K562 (cell line): ENCODE data around the gene PHLDB3. TPM values are rescaled to one million over a fixed set of nuclear protein-coding genes. Genes with fewer than 3 reads are reported as not detected.
A peak's percentile ranks its signal among the peaks of the same experiment; 100 is the strongest.

Source experiments
- GABPB2 ChIP-seq: fragments of 250-450 bp; sonication (Bioruptor Pico); conservative IDR thresholded peaks from 2 replicates; pipeline ENCODE4 v1.5.1; 2021; ENCODE audit warnings: mild to moderate bottlenecking
- HDAC2 ChIP-seq: fragments of 450-650 bp; IDR thresholded peaks from 2 replicates; pipeline ENCODE4 v1.6.1; 2016; ENCODE audit warnings: mild to moderate bottlenecking
- MECOM ChIP-seq: fragments of 250-450 bp; sonication (Bioruptor Pico); IDR thresholded peaks from 2 replicates; pipeline ENCODE4 v1.8.0; 2022; ENCODE audit warnings: inconsistent platforms
- RFX5 ChIP-seq: IDR thresholded peaks from 2 replicates; pipeline ENCODE4 v1.6.1; 2011; ENCODE audit warnings: low read depth, mild to moderate bottlenecking, improper control_type of control experiment, low read length
- XRCC5 ChIP-seq: fragments of 200-400 bp; formaldehyde crosslinking; IDR thresholded peaks from 2 replicates; pipeline ENCODE4 v1.6.1; 2017; ENCODE audit warnings: low read depth, mild to moderate bottlenecking, low read length
- ZBTB7A ChIP-seq: IDR thresholded peaks from 2 replicates; pipeline ENCODE4 v1.6.1; 2011; ENCODE audit warnings: low read depth, mild to moderate bottlenecking, low read length, moderate library complexity, borderline replicate concordance; ENCODE audit not compliant: control insufficient read depth
- polyA plus RNA-seq, 8 experiments: library from polyadenylated mRNA; depleted of rRNA in 4 of 8; stranded (reverse) in 5 of 8; unstranded in 3 of 8; fragments of >200 nt; fragmentation: Nextera tagmentation in 2 of 8; fragmentation: Illumina TruSeq in 1 of 8; extraction: Ambion mirVana in 2 of 8; extraction: Trizol in 1 of 8; gene quantifications; 2 replicates each; pipeline versions ENCODE4 v1.2.1 to v1.2.3, GENCODE V29; 2011 to 2014; ENCODE audit warnings: inconsistent platforms in 1 of 8, missing spikeins in 1 of 8
- total RNA-seq, 7 experiments: library from RNA; depleted of rRNA in 6 of 7; stranded (reverse); fragments of >200 nt in 6 of 7; fragmentation: Illumina TruSeq in 2 of 7; extraction: Trizol in 2 of 7; gene quantifications; 2 replicates each; pipeline versions ENCODE4 v1.2.1 to v1.2.3, GENCODE V29; 2011 to 2021; ENCODE audit warnings: low replicate concordance in 1 of 7
- TF ChIP-seq, protein P1 (sequence below): fragments of 250-450 bp; sonication (Bioruptor Pico); IDR thresholded peaks from 2 replicates; pipeline ENCODE4 v1.4.0; 2020
- TF ChIP-seq, protein P2 (sequence below): fragments of 450-650 bp; IDR thresholded peaks from 2 replicates; pipeline ENCODE4 v1.7.0; 2016; ENCODE audit warnings: borderline replicate concordance
- TF ChIP-seq, protein P3 (sequence below): fragments of 250-450 bp; sonication (Bioruptor Pico); IDR thresholded peaks from 2 replicates; pipeline ENCODE4 v1.5.0; 2021; ENCODE audit warnings: mild to moderate bottlenecking, borderline replicate concordance
- TF ChIP-seq, protein P4 (sequence below), 3 experiments: fragments of 200-800 bp in 1 of 3; sonication (Bioruptor generic) in 1 of 3; sonication (generic) in 1 of 3; formaldehyde crosslinking in 1 of 3; IDR thresholded peaks; 2 replicates each; pipeline versions ENCODE4 v1.6.1 to v1.8.0; 2016 to 2022; ENCODE audit warnings: mild to moderate bottlenecking in 2 of 3, missing compliant biosample characterization in 2 of 3, missing genetic modification characterization in 2 of 3, missing genetic modification reagents in 1 of 3
- TF ChIP-seq, protein P5 (sequence below): fragments of 250-450 bp; sonication (Bioruptor Pico); IDR thresholded peaks from 2 replicates; pipeline ENCODE4 v1.4.0; 2020; ENCODE audit warnings: mild to moderate bottlenecking

The PHLDB3 gene
- total and polyA plus RNA-seq, 9 of the 15 experiments (the other 6 are each of a cell fraction or from before 2014, with no cell fraction given) = 0.04 to 23.5 (median 3.9) TPM

DNA sequence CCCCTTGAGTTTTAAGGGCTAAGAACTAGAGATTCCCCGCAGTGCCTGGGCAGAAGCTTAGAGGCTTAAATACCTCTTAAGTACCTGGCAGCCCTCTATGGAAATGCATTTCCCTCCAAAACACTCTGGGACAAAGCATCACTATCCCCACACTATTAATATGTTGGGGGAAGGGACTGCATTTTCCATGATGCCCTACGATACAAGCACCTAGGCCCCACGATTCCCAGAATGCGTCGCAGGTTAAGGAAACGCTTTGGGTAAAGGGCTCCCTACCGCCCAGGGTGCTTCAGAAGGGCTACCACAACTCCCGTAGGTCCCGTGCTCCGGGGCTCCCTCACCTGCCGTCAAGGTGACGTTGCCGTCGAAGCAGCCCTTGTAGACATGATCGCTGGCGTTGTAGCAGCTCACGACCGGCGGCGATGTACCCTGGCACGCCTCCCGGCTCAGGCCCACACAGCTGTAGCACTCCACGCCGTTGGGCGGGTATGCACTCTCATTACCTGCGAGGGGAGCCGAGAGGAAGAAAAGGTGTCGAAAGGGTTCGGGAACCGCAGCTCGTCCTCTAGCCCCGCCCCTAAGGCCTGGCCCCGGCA is 41.7 kb downstream of the PHLDB3 start (continued):
- TF ChIP-seq, protein P1, sequence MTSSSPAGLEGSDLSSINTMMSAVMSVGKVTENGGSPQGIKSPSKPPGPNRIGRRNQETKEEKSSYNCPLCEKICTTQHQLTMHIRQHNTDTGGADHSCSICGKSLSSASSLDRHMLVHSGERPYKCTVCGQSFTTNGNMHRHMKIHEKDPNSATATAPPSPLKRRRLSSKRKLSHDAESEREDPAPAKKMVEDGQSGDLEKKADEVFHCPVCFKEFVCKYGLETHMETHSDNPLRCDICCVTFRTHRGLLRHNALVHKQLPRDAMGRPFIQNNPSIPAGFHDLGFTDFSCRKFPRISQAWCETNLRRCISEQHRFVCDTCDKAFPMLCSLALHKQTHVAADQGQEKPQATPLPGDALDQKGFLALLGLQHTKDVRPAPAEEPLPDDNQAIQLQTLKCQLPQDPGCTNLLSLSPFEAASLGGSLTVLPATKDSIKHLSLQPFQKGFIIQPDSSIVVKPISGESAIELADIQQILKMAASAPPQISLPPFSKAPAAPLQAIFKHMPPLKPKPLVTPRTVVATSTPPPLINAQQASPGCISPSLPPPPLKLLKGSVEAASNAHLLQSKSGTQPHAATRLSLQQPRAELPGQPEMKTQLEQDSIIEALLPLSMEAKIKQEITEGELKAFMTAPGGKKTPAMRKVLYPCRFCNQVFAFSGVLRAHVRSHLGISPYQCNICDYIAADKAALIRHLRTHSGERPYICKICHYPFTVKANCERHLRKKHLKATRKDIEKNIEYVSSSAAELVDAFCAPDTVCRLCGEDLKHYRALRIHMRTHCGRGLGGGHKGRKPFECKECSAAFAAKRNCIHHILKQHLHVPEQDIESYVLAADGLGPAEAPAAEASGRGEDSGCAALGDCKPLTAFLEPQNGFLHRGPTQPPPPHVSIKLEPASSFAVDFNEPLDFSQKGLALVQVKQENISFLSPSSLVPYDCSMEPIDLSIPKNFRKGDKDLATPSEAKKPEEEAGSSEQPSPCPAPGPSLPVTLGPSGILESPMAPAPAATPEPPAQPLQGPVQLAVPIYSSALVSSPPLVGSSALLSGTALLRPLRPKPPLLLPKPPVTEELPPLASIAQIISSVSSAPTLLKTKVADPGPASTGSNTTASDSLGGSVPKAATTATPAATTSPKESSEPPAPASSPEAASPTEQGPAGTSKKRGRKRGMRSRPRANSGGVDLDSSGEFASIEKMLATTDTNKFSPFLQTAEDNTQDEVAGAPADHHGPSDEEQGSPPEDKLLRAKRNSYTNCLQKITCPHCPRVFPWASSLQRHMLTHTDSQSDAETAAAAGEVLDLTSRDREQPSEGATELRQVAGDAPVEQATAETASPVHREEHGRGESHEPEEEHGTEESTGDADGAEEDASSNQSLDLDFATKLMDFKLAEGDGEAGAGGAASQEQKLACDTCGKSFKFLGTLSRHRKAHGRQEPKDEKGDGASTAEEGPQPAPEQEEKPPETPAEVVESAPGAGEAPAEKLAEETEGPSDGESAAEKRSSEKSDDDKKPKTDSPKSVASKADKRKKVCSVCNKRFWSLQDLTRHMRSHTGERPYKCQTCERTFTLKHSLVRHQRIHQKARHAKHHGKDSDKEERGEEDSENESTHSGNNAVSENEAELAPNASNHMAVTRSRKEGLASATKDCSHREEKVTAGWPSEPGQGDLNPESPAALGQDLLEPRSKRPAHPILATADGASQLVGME (CRISPR knock-in tag) = no peak
- TF ChIP-seq XRCC5 = 0 out of 2 replicates have a peak, but pooled peaks have one; percentile 12
- TF ChIP-seq, protein P2, sequence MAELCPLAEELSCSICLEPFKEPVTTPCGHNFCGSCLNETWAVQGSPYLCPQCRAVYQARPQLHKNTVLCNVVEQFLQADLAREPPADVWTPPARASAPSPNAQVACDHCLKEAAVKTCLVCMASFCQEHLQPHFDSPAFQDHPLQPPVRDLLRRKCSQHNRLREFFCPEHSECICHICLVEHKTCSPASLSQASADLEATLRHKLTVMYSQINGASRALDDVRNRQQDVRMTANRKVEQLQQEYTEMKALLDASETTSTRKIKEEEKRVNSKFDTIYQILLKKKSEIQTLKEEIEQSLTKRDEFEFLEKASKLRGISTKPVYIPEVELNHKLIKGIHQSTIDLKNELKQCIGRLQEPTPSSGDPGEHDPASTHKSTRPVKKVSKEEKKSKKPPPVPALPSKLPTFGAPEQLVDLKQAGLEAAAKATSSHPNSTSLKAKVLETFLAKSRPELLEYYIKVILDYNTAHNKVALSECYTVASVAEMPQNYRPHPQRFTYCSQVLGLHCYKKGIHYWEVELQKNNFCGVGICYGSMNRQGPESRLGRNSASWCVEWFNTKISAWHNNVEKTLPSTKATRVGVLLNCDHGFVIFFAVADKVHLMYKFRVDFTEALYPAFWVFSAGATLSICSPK = no peak
- TF ChIP-seq GABPB2 (CRISPR knock-in tag) = no peak
- no peak for TF ChIP-seq RFX5
- TF ChIP-seq, protein P3, sequence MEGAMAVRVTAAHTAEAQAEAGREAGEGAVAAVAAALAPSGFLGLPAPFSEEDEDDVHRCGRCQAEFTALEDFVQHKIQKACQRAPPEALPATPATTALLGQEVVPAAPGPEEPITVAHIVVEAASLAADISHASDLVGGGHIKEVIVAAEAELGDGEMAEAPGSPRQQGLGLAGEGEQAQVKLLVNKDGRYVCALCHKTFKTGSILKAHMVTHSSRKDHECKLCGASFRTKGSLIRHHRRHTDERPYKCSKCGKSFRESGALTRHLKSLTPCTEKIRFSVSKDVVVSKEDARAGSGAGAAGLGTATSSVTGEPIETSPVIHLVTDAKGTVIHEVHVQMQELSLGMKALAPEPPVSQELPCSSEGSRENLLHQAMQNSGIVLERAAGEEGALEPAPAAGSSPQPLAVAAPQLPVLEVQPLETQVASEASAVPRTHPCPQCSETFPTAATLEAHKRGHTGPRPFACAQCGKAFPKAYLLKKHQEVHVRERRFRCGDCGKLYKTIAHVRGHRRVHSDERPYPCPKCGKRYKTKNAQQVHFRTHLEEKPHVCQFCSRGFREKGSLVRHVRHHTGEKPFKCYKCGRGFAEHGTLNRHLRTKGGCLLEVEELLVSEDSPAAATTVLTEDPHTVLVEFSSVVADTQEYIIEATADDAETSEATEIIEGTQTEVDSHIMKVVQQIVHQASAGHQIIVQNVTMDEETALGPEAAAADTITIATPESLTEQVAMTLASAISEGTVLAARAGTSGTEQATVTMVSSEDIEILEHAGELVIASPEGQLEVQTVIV (CRISPR knock-in tag) = no peak
- no peak for TF ChIP-seq HDAC2
- TF ChIP-seq ZBTB7A = 0 out of 2 replicates have a peak, but pooled peaks have one; percentile 3
- 0 out of 2 replicates have a peak, but pooled peaks have one; percentile 12 for TF ChIP-seq MECOM (CRISPR knock-in tag)
- TF ChIP-seq, protein P4, sequence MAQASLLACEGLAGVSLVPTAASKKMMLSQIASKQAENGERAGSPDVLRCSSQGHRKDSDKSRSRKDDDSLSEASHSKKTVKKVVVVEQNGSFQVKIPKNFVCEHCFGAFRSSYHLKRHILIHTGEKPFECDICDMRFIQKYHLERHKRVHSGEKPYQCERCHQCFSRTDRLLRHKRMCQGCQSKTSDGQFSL (CRISPR knock-in tag; IDR thresholded peaks at IDR 0.05) = no peak
- TF ChIP-seq, protein P4 (tag; IDR thresholded peaks at IDR 0.05) = no peak
- TF ChIP-seq, protein P5, sequence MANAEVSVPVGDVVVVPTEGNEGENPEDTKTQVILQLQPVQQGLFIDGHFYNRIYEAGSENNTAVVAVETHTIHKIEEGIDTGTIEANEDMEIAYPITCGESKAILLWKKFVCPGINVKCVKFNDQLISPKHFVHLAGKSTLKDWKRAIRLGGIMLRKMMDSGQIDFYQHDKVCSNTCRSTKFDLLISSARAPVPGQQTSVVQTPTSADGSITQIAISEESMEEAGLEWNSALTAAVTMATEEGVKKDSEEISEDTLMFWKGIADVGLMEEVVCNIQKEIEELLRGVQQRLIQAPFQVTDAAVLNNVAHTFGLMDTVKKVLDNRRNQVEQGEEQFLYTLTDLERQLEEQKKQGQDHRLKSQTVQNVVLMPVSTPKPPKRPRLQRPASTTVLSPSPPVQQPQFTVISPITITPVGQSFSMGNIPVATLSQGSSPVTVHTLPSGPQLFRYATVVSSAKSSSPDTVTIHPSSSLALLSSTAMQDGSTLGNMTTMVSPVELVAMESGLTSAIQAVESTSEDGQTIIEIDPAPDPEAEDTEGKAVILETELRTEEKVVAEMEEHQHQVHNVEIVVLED (CRISPR knock-in tag) = no peak
